K562 (cell line): ENCODE data around the gene CDC42EP3. TPM values are rescaled to one million over a fixed set of nuclear protein-coding genes. Genes with fewer than 3 reads are reported as not detected.

Source experiments
- ATF1 ChIP-seq, 2 experiments: fragments of 450-650 bp in 1 of 2; IDR thresholded peaks; 2 replicates each; pipeline ENCODE4 v1.6.1; 2016; ENCODE audit warnings: missing compliant biosample characterization in 1 of 2, missing genetic modification characterization in 1 of 2
- BACH1 ChIP-seq: fragments of 200-800 bp; sonication (Bioruptor generic); IDR thresholded peaks from 2 replicates; pipeline ENCODE4 v1.6.1; 2016; ENCODE audit warnings: missing genetic modification characterization, missing compliant biosample characterization
- DACH1 ChIP-seq: fragments of 450-650 bp; IDR thresholded peaks from 2 replicates; pipeline ENCODE4 v1.6.1; 2018; ENCODE audit not compliant: partially characterized antibody
- ERF ChIP-seq: fragments of 450-650 bp; formaldehyde crosslinking; IDR thresholded peaks from 2 replicates; pipeline ENCODE4 v1.4.0; 2020; ENCODE audit warnings: mild to moderate bottlenecking, mixed read lengths
- GABPA ChIP-seq: fragments of 200-800 bp; sonication (Bioruptor generic); conservative IDR thresholded peaks from 2 replicates; pipeline ENCODE4 v1.6.1; 2016; ENCODE audit warnings: low read depth, missing genetic modification characterization, missing compliant biosample characterization
- HEY1 ChIP-seq: fragments of 250-450 bp; sonication (Bioruptor Pico); IDR thresholded peaks from 2 replicates; pipeline ENCODE4 v1.5.0; 2020; ENCODE audit warnings: mild to moderate bottlenecking, moderate library complexity, borderline replicate concordance
- LCOR ChIP-seq: sonication (generic); formaldehyde crosslinking; IDR thresholded peaks from 2 replicates; pipeline ENCODE4 v1.8.0; 2022; ENCODE audit warnings: mild to moderate bottlenecking, missing genetic modification reagents
- NEUROD1 ChIP-seq: fragments of 150-350 bp; IDR thresholded peaks from 2 replicates; pipeline ENCODE4 v1.6.1; 2014; ENCODE audit warnings: borderline replicate concordance, low read length, low read depth; ENCODE audit not compliant: partially characterized antibody
- NFIC ChIP-seq: fragments of 450-650 bp; IDR thresholded peaks from 2 replicates; pipeline ENCODE4 v1.6.1; 2017; ENCODE audit warnings: mild to moderate bottlenecking, inconsistent platforms
- PHB2 ChIP-seq: fragments of 450-650 bp; IDR thresholded peaks from 2 replicates; pipeline ENCODE4 v1.6.1; 2017; ENCODE audit warnings: low read depth
- PURB ChIP-seq: sonication (generic); formaldehyde crosslinking; IDR thresholded peaks from 2 replicates; pipeline ENCODE4 v1.9.0; 2021; ENCODE audit warnings: low read depth, mild to moderate bottlenecking, missing genetic modification reagents
- RAD21 ChIP-seq, 2 experiments: fragments of 250-450 bp in 1 of 2; fragments of 450-650 bp in 1 of 2; sonication (Bioruptor Pico) in 1 of 2; formaldehyde crosslinking in 1 of 2; IDR thresholded peaks in 1 of 2; conservative IDR thresholded peaks in 1 of 2; 2 replicates each; pipeline versions ENCODE4 v1.4.0 to v1.8.0; 2020 to 2022; ENCODE audit warnings: mild to moderate bottlenecking in 2 of 2, moderate library complexity in 1 of 2
- SIX5 ChIP-seq, 2 experiments: IDR thresholded peaks; 2 replicates each; pipeline ENCODE4 v1.6.1; 2011; ENCODE audit warnings: low read length in 2 of 2, borderline replicate concordance in 1 of 2, low read depth in 1 of 2, mild to moderate bottlenecking in 1 of 2, moderate library complexity in 1 of 2; ENCODE audit not compliant: insufficient read depth in 1 of 2
- ZNF274 ChIP-seq: IDR thresholded peaks from 2 replicates; pipeline ENCODE4 v1.6.1; 2011; ENCODE audit warnings: low read depth, mild to moderate bottlenecking, low read length, moderate library complexity, borderline replicate concordance
- ZNF507 ChIP-seq: conservative IDR thresholded peaks from 2 replicates; pipeline ENCODE4 v1.6.1; 2017; ENCODE audit warnings: missing genetic modification characterization, missing compliant biosample characterization
- ZNF551 ChIP-seq: fragments of 250-450 bp; sonication (Bioruptor Pico); IDR thresholded peaks from 2 replicates; pipeline ENCODE4 v1.5.0; 2021; ENCODE audit warnings: mild to moderate bottlenecking, moderate library complexity
- polyA plus RNA-seq, 8 experiments: library from polyadenylated mRNA; depleted of rRNA in 4 of 8; stranded (reverse) in 5 of 8; unstranded in 3 of 8; fragments of >200 nt; fragmentation: Nextera tagmentation in 2 of 8; fragmentation: Illumina TruSeq in 1 of 8; extraction: Ambion mirVana in 2 of 8; extraction: Trizol in 1 of 8; gene quantifications; 2 replicates each; pipeline versions ENCODE4 v1.2.1 to v1.2.3, GENCODE V29; 2011 to 2014; ENCODE audit warnings: inconsistent platforms in 1 of 8, missing spikeins in 1 of 8
- total RNA-seq, 7 experiments: library from RNA; depleted of rRNA in 6 of 7; stranded (reverse); fragments of >200 nt in 6 of 7; fragmentation: Illumina TruSeq in 2 of 7; extraction: Trizol in 2 of 7; gene quantifications; 2 replicates each; pipeline versions ENCODE4 v1.2.1 to v1.2.3, GENCODE V29; 2011 to 2021; ENCODE audit warnings: low replicate concordance in 1 of 7
- TF ChIP-seq, protein P1 (sequence below): sonication (generic); formaldehyde crosslinking; IDR thresholded peaks from 2 replicates; pipeline ENCODE4 v1.8.1; 2022; ENCODE audit warnings: missing genetic modification reagents
- TF ChIP-seq, protein P2 (sequence below), 2 experiments: fragments of 450-650 bp; formaldehyde crosslinking in 1 of 2; IDR thresholded peaks; 2 replicates each; pipeline versions ENCODE4 v1.4.0 to v1.6.1; 2014 to 2020; ENCODE audit warnings: mild to moderate bottlenecking in 2 of 2, borderline replicate concordance in 1 of 2, low read depth in 1 of 2

CDC42EP3 gene
- total and polyA plus RNA-seq, 9 of the 15 experiments (the other 6 are each of a cell fraction or from before 2014, with no cell fraction given) = 0.72 to 6.4 (median 2.0) TPM

DNA sequence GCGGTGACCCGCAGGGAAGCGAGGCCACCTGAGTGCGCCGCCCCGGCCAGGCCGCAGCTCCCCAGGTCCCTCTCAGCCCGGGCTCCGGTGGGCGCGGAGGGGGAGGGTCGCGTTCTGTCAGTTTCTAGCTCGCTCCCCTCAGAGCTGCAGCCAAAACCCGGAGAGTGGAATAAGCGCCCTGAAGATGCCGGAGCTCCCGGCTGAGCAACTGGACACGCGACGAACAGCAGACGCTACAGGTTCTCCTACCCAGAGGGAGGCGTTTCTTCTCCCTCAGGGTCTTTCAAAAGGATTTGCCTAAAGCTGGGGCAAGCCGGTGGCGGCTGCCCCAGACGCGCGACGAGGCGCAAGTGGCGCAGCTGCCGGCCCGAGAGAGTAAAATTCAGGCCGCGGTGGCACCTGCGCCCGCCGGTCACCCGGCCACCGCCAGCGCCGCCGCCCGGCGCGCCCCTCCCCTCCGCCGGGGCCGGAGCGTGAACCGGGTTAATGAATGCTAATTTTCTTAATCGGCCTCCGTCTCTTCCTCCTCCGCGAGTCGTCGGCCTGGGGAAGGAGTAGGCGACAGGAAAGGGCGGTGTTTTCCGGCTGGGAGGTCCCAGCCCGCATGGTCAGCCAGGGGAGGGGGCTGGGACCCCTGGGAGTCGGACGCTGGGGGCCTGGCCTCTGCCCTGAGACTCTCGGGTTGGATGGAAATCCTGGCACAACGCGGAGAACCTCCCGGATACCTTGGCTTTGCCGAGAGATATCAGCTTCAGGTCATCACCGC is 845 bp upstream of the CDC42EP3 start (continued):
- TF ChIP-seq ZNF274 = no peak
- TF ChIP-seq PHB2 = no peak
- no peak for TF ChIP-seq PURB
- no peak for TF ChIP-seq BACH1 (tag)
- TF ChIP-seq DACH1 = no peak
- TF ChIP-seq NEUROD1 = peak; percentile 61
- no peak for TF ChIP-seq ZNF551 (CRISPR knock-in tag)
- no peak for TF ChIP-seq ATF1 (CRISPR knock-in tag; IDR thresholded peaks at IDR 0.05)
- peak; percentile 37; the same call in 1 of the 2 replicates for TF ChIP-seq ATF1 (tag; IDR thresholded peaks at IDR 0.05)
- TF ChIP-seq, protein P1, sequence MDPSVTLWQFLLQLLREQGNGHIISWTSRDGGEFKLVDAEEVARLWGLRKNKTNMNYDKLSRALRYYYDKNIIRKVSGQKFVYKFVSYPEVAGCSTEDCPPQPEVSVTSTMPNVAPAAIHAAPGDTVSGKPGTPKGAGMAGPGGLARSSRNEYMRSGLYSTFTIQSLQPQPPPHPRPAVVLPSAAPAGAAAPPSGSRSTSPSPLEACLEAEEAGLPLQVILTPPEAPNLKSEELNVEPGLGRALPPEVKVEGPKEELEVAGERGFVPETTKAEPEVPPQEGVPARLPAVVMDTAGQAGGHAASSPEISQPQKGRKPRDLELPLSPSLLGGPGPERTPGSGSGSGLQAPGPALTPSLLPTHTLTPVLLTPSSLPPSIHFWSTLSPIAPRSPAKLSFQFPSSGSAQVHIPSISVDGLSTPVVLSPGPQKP = no peak
- TF ChIP-seq NFIC = no peak
- peak; percentile 9 to 10; a peak in 1 of 4 replicates for TF ChIP-seq RAD21 (CRISPR knock-in tag; conservative IDR thresholded peaks at IDR 0.05 in 1 of 2, IDR thresholded peaks at IDR 0.05 in 1 of 2)
- TF ChIP-seq GABPA = peak; percentile 37; the same call in 1 of the 2 replicates
- TF ChIP-seq ERF (CRISPR knock-in tag) = 0 out of 2 replicates have a peak, but pooled peaks have one; percentile 53
- TF ChIP-seq ZNF507 (tag) = no peak
- no peak for TF ChIP-seq SIX5 (IDR thresholded peaks at IDR 0.05; ENCODE audit: borderline replicate concordance in 1 of 2, insufficient read depth in 1 of 2, low read depth in 1 of 2, low read length in 2 of 2)
- TF ChIP-seq, protein P2, sequence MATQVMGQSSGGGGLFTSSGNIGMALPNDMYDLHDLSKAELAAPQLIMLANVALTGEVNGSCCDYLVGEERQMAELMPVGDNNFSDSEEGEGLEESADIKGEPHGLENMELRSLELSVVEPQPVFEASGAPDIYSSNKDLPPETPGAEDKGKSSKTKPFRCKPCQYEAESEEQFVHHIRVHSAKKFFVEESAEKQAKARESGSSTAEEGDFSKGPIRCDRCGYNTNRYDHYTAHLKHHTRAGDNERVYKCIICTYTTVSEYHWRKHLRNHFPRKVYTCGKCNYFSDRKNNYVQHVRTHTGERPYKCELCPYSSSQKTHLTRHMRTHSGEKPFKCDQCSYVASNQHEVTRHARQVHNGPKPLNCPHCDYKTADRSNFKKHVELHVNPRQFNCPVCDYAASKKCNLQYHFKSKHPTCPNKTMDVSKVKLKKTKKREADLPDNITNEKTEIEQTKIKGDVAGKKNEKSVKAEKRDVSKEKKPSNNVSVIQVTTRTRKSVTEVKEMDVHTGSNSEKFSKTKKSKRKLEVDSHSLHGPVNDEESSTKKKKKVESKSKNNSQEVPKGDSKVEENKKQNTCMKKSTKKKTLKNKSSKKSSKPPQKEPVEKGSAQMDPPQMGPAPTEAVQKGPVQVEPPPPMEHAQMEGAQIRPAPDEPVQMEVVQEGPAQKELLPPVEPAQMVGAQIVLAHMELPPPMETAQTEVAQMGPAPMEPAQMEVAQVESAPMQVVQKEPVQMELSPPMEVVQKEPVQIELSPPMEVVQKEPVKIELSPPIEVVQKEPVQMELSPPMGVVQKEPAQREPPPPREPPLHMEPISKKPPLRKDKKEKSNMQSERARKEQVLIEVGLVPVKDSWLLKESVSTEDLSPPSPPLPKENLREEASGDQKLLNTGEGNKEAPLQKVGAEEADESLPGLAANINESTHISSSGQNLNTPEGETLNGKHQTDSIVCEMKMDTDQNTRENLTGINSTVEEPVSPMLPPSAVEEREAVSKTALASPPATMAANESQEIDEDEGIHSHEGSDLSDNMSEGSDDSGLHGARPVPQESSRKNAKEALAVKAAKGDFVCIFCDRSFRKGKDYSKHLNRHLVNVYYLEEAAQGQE (IDR thresholded peaks at IDR 0.05; ENCODE audit: borderline replicate concordance) = no peak
- TF ChIP-seq, protein P2 (CRISPR knock-in tag; IDR thresholded peaks at IDR 0.05; ENCODE audit: low read depth) = no peak
- TF ChIP-seq LCOR (CRISPR knock-in tag) = 0 out of 2 replicates have a peak, but pooled peaks have one; percentile 46
- TF ChIP-seq HEY1 (CRISPR knock-in tag) = no peak
